BJ (cell line): ENCODE measurements around the gene TBC1D10A. TPM values are rescaled to one million over a fixed set of nuclear protein-coding genes. Genes with fewer than 3 reads are reported as not detected.

Experiments
- CTCF ChIA-PET: fragments of 350-600 bp; formaldehyde crosslinking; extraction: SDS; loops from one replicate; lab custom pipeline; 2021; ENCODE audit warnings: antibody characterized with exemption, inconsistent platforms; lab: Yijun Ruan, JAX
- POLR2A ChIA-PET: fragments of 300-600 bp; sonication (Branson Sonifier 250); formaldehyde crosslinking; extraction: SDS; loops from one replicate; lab custom pipeline; 2021; ENCODE audit warnings: antibody characterized with exemption; lab: Charles Lee
- DNase-seq: peaks from one replicate; pipeline ENCODE4 v3.0.0-alpha.2; 2011; ENCODE audit warnings: low read depth
- H3K27me3 ChIP-seq: 2 replicates; pipeline ENCODE4 v1.6.0; 2011; ENCODE audit warnings: low read length; ENCODE audit not compliant: control insufficient read depth, insufficient read depth
- H3K36me3 ChIP-seq: 2 replicates; pipeline ENCODE4 v1.5.1; 2011; ENCODE audit warnings: low read length; ENCODE audit not compliant: control insufficient read depth, insufficient read depth
- H3K4me3 ChIP-seq: 2 replicates; pipeline ENCODE4 v1.5.1; 2011; ENCODE audit warnings: low read depth, mild to moderate bottlenecking, control low read depth, low read length
- polyA plus RNA-seq: library from polyadenylated mRNA; depleted of rRNA; stranded (reverse); fragments of >200 nt; gene quantifications from 2 replicates; pipeline ENCODE4 v1.2.3, GENCODE V29; 2011
- TF ChIP-seq, protein P1 (sequence below): IDR thresholded peaks from 2 replicates; pipeline ENCODE4 v1.5.1; 2011; ENCODE audit warnings: low read depth, mild to moderate bottlenecking, control low read depth, inconsistent platforms, low read length, moderate library complexity; ENCODE audit not compliant: insufficient read depth

Gene TBC1D10A
- polyA plus RNA-seq, 1 experiment, result 22.1 TPM

DNA sequence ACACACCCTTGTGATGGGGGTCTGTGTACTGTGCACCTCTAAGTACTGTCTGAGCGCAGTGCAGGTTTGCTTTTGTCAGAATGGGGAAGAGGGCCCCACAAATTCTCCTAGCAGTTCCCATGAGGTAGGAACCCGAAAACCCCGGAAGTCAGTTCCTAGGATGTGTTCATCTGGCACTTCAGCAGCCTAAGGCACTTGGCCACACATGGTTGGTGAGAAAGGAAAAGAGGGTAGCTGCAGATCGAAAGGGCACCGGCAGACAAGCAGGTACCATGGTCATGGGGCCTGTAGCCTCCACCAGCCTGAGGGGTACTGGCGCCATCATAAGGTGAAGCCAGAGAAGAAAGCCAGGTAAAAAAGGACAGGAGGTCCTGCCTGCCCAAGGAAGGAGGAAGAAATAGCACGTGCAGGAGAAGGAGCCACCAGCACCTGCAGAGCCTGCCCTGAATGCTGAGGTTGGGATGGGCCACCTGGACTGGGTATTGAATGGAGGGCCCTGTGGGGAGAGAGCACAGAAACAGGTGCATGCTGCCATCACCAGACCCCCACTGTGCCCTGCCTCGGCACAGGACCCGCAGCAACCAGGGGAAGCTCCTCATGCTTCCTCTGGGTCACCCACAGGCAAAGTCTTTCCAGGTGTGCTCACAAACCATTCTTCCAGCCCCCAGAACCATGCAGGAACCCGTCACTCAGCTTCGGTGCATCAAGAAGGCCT is 29.3 kb downstream of the TBC1D10A start:
- Histone ChIP-seq H3K36me3 (peaks cover 55% of the 10 kb centered on the region), H3K27me3 (no peaks in the 10 kb centered on the region), H3K4me3 (no peak overlapping the region)
- TF ChIP-seq, protein P1, sequence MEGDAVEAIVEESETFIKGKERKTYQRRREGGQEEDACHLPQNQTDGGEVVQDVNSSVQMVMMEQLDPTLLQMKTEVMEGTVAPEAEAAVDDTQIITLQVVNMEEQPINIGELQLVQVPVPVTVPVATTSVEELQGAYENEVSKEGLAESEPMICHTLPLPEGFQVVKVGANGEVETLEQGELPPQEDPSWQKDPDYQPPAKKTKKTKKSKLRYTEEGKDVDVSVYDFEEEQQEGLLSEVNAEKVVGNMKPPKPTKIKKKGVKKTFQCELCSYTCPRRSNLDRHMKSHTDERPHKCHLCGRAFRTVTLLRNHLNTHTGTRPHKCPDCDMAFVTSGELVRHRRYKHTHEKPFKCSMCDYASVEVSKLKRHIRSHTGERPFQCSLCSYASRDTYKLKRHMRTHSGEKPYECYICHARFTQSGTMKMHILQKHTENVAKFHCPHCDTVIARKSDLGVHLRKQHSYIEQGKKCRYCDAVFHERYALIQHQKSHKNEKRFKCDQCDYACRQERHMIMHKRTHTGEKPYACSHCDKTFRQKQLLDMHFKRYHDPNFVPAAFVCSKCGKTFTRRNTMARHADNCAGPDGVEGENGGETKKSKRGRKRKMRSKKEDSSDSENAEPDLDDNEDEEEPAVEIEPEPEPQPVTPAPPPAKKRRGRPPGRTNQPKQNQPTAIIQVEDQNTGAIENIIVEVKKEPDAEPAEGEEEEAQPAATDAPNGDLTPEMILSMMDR, result no peak
- POLR2A ChIA-PET, result no interaction called here
- DNase-seq, result no peak
- CTCF ChIA-PET, result interaction anchor here (1.5 to 1.9 kb wide), 2 partner anchors 9 to 78 kb away, joined by 3 to 6 read pairs; partner anchors contain the start of gene CASTOR1

DNA sequence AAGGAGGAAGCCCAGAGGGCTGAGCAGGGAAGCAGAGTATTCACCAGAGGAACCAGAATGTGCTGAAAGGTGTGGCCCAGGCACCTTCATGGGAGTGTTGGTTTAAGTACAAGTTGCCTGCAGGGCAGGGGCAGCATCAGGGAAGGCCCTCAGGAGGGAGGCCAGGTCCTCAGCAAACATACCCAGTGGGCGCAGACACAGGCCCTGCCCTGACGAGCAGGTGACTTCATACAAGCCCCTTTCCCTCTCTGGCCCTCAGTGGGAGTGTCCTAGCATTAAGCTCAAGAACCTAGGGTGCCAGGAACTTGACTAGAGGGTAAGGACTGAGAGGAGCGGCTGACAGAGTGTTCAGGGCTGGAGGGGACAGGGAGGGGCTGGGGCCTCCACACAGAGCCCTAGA is 29.9 kb downstream of the TBC1D10A start:
- ChIA-PET CTCF (interaction anchor here (1.5 kb wide), 1 partner anchor 78 kb away, joined by 3 read pairs; no protein-coding TSS in a partner anchor), POLR2A (no interaction called here)
- TF ChIP-seq, protein P1, result no peak
- Histone ChIP-seq H3K4me3 (no peak overlapping the region), H3K36me3 (peaks cover 55% of the 10 kb centered on the region), H3K27me3 (no peaks in the 10 kb centered on the region)
- DNase-seq, result no peak

DNA sequence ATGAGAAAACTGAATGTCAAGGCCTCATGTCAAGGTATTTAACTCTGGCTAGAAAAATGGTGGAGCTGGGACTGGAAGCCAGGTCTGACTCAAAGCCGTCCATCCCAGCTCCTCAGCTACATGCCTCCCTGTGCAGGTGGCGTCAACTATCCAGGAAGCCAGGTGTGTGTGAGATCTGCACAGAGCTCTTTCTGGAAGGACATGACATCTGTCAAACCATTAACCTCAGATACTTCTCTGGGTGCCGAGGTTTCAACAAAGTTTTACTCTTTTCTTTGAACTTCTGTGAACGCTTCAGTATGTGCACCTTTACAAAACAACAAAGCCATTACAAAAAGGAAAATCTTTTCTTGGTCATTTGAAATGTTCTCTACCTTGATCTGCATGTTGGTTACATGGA is 30.4 kb downstream of the TBC1D10A start:
- TF ChIP-seq, protein P1, result no peak
- Histone ChIP-seq H3K36me3 (peaks cover 57% of the 10 kb centered on the region), H3K4me3 (no peak overlapping the region), H3K27me3 (no peaks in the 10 kb centered on the region)
- ChIA-PET POLR2A (no interaction called here), CTCF (interaction anchor here (1.5 kb wide), 1 partner anchor 79 kb away, joined by 3 read pairs; no protein-coding TSS in a partner anchor)
- no peak for DNase-seq

DNA sequence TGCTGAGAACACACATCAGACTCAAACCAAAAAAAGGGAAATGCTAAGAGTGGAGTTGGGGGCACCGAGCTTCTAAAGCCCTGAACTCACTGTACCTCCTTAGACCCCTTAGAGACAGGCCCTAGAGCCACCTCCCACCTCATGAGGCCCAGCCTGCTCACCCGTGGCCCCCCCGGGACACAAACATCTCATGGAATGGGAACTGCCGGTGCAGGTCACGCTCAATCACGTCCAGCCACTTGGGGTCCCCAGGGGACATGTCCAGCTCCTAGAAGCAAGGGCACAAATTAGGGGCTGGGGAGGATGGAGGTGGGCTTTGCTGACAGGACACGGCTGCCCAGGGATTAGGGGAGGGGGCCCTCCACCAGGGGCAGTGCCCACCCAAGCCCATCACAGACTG is 31.2 kb downstream of the TBC1D10A start:
- ChIA-PET CTCF (no interaction called here), POLR2A (no interaction called here)
- DNase-seq, result no peak
- Histone ChIP-seq H3K27me3 (no peaks in the 10 kb centered on the region), H3K4me3 (no peak overlapping the region), H3K36me3 (peaks cover 56% of the 10 kb centered on the region)
- TF ChIP-seq, protein P1, result no peak

DNA sequence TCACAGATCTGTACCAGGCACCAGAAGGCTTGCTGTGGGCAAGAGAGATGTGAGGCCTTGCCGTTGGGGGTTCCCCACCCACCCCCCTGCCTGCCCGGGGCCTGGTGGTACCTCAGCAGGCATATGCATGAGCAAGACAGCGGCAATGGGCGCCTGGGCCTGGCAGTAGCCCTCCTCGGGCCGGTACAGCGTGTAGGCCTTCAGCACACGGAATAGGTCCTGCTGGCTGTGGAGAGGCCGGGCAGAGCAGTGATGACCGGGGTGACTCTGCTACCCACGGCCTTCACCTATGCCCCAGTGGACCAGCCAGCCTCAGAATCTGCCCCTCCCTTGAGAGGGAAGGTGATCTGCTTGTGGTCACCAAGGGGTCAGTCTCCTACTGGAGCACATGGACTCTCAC is 31.9 kb downstream of the TBC1D10A start:
- POLR2A ChIA-PET, result no interaction called here
- peaks cover 53% of the 10 kb centered on the region for H3K36me3 ChIP-seq
- H3K4me3 ChIP-seq, result no peak overlapping the region
- no peak for DNase-seq
- CTCF ChIA-PET, result interaction anchor here (0.6 kb wide), 1 partner anchor 658 kb away, joined by 4 read pairs; no protein-coding TSS in a partner anchor
- H3K27me3 ChIP-seq, result no peaks in the 10 kb centered on the region
- TF ChIP-seq, protein P1, result no peak
